ENCODE data around the gene RAB1A.
"Not testable (repeated sequence)": the region's sequence is repeated elsewhere in the genome, so short reads cannot be mapped to it uniquely, and the experiment has no call there.

RAB1A gene

DNA sequence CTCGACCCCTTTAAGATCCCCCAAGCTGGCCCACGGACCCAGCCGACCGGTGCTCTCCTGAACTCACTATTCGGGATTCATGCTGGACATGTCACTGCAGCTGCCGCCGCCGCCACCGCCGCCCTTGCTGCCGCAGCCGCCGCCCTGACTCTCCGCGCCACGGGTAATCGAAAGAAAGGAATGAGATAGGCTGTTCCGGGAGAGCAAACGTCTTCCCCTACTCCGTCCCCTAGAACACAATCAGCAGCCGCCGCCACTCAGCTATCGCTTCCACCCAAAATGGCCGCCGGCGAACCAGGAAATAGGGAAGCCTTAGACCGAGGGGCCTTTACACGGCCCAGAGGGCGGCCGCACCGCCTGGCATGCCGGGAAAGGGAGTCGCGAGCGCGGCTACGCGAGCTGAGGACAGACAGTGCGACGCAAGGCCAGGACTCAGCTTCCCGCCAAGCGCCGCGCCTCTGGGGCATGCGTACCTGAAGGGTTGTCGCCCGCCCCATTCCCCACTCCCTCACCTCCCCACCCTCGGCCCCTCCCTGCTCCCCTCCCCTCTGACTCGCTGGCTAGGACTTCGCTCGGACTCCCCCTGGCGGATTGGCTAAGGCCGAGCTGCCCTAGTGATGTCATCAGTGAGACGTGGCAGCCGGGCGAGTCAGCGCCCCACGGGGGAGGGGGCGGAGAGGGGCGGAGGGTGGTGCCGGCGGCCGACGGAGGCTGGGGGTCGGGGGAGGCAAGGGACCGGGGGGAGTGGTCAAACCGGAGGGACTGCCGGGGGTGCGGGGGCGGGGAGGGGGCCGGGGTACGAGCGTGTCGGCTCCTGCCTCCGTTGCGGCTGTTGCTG, at the start of gene RAB1A:
RAB1A (minus strand) TSS at position 281 of the 838 bp plus-strand sequence; CDS start at position 90, 191 bp downstream.
- peak; percentile 99 for DNase-seq (ENCODE audit: low read depth, low spot score)
- peak within 1 kb of the TSS; percentile 91 for H3K27ac ChIP-seq

DNA sequence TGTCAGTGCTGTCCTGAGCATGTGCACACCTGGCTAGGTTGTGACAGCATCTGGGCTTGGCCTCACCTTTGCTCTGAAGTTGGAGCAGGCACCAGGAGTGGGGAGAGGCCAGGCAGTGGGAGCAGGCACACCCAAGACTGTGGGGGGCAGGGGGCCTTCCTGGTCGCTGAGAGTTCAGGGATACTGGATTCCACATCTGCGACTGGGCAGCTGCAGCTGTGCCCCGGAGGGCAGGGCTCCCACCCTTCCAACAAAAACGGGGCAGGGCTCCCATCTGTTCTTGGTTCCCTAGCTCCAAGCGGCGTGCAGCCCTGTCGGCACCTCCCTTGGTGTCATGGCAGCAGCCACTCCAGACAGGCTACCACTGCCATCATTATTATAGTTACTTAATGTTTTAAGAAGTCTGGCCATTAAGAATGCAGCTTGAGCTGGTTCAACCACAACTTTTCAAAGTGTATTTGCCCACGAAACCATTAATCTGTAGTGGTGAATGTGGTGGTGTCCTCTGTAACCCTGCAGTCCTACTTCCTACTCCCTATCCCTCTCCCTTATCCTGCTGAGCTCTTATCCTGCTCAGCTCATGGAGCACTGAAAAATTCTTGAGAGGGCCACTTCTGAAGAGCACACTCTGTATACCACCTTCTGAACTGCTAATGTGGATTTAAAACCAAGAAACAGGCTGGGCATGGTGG, 48.0 kb upstream of the RAB1A start:
- DNase-seq (ENCODE audit: low read depth, low spot score): no peak
- no peak overlapping the region for H3K27ac ChIP-seq

DNA sequence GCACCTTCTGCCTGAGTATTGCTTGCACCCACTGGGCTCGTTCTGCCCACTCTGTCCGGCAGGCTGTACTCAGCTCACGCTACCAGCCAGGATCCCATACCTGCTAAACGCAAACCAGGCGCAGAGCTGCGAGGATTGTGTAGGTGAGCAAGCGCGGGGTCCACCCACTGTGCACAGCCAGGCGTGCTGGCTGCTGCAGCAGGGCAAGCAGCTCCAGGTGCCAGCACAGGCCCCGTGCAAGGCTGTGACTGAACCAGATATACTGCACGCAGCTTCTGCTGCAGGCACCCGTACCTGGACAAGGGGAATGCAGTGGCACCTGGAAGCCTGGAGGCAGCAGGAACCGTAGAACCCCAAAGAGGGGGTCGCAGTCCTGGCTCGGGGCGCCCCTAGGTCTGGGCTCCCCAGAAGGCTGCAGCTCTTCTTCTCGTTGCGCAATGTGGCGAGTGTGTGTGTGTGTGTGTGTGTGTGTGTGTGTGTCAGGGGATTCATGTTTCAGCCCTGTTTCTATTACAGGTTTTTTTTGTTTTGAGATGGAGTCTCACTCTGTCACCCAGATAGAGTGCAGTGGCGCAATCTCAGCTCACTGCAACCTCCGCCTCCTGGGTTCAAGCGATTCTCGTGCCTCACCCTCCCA, 46.1 kb upstream of the RAB1A start:
- DNase-seq (ENCODE audit: low read depth, low spot score): no peak

DNA sequence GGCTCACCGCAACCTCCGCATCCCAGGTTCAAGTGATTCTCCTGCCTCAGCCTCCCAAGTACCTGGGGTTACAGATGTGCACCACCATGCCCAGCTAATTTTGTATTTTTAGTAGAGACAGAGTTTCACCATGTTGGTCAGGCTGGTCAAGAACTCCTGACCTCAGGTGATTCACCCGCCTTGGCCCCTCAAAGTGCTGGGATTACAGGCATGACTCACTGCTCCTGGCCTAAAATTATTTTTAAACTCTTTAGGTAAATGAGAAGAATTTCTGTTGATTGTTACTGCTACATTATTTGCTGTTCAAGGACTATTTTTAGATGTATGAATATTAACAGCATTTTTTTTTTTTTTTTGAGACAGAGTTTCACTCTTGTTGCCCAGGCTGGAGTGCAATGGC, 44.1 kb upstream of the RAB1A start:
- not testable (repeated sequence) for H3K27ac ChIP-seq

More for the DNA sequence above, 46.1 kb upstream of the RAB1A start:
- no peak overlapping the region for H3K27ac ChIP-seq

DNA sequence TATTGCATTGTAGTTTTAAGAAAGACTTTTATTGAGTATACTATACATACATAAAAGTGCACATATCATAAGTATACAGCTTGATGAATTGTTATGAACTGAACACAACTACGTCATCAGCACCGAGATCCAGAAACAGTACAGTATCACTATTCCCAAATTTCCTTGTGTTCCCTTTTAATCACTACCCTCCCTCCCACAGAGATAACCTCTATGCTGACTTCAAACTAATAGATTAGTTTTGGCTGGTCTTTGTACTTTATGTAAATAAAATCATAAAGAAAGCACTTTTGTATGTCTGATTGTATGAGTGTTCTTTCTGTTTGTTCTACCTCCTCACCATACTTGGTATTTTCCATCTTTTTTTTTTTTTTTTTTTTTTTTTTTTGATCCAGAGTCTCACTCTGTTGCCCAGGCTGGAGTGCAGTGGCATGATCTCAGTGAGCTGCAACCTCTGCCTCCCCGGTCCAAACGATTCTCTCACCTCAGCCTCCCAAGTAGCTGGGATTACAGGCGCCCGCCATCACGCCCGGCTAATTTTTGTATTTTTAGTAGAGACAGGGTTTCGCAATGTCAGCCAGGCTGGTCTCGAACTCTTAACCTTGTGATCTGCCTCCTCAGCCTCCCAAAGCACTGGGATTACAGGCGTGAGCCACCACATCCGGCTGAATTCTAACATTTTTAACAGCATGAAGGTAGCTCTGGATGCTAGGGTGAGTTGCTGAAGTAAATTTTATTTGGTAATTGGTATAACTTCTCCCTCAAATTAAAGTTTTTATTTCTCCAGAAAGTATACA, 43.3 kb upstream of the RAB1A start:
- no peak for DNase-seq (ENCODE audit: low read depth, low spot score)
- H3K27ac ChIP-seq: no peak overlapping the region

More for the DNA sequence above, 44.1 kb upstream of the RAB1A start:
- not testable (repeated sequence) for DNase-seq (ENCODE audit: low read depth, low spot score)

DNA sequence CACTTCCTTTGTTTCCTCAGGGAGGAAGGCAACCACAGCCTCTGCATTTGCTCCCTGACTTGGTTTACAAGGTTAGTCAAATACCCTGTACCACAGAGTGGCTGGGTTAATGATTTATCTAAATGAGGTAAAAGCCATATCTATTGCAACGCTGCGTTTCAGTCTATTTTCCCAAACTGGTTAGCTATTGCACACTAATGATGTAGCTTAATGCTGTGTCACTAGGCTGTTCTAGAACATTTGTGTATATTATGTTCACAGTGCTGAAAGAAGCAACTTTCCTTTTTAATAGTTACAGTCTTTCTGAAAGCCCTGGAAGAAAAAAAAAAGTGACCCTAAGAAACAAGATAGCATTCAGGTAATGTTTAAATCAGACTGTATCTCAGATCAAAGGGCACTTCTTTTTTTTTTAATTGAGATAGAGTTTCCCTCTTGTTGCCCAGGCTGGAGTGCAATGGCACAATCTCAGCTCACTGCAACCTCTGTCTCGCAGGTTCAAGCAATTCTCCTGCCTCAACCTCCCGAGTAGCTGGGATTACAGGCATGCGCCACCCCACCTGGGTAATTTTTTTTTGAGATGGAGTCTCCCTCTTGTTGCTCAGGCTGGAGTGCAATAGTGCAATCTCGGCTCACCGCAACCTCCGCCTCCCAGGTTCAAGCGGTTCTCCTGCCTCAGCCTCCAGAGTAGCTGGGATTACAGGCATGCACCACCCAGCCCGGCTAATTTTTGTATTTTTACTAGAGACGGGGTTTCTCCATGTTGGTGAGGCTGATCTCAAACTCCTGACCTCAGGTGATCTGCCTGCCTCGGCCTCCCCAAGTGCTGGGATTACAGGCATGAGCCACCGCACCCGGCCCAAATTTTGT, 40.9 kb upstream of the RAB1A start:
- not testable (repeated sequence) for H3K27ac ChIP-seq; DNase-seq (ENCODE audit: low read depth, low spot score)

DNA sequence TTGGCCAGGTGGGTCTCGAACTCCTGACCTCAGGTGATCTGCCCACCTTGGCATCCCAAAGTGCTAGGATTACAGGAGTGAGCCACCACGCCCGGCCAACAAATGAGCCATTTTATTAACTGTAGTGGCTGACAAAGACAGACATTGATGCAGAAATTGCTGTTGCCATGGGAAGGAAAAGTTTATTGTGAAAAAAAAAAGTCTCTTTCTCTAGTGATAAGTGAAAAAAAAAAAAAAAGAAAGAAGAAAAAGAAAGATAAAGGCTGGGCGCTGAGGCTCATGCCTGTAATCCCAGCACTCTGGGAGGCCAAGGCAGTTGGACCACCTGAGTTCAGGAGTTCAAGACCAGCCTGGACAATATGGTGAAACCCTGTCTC, 39.8 kb upstream of the RAB1A start:
- DNase-seq (ENCODE audit: low read depth, low spot score): no peak
- no peak overlapping the region for H3K27ac ChIP-seq

DNA sequence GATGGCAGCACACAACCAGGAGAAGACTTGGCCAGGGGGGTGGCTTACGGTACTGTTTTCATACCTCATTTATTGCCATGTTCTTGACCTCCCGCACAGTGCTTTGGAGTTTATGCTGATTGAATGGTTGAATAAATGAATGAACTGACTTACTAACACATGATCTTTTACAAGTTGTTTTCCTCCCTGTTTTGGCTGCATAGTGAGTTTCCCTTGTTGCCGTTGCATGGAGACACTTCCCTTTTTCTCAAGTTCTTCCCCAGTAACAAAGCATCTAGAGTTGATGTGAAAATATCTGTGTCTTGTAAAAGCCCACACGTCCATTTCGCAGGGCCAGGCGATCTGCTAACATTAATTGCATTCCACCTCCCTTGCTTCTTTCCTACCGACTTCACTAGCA, 35.7 kb upstream of the RAB1A start:
- no peak overlapping the region for H3K27ac ChIP-seq
- no peak for DNase-seq (ENCODE audit: low read depth, low spot score)

DNA sequence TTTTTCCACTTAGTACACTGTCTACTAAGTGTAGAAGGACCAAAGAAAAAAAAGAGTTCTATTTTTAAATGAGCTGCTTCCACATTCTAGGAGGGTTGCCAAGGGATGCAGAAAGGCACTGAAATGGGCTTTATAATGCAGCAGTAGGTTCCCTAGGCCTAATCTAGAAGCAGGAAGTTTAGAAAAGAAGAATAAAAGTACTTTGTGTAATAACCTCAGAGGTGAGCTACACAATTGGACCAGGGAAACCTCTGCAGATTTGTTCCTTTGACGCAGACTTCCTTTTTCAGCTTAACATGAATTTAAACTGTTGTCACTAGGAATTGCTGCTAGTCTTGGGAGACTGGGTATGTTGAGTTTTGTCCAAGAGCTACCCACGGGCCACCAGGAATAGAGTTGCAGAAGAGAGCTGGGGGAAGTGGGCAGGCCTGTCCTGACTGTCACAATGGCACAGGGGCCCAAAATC, 34.6 kb upstream of the RAB1A start:
- H3K27ac ChIP-seq: no peak overlapping the region
- DNase-seq (ENCODE audit: low read depth, low spot score): no peak

DNA sequence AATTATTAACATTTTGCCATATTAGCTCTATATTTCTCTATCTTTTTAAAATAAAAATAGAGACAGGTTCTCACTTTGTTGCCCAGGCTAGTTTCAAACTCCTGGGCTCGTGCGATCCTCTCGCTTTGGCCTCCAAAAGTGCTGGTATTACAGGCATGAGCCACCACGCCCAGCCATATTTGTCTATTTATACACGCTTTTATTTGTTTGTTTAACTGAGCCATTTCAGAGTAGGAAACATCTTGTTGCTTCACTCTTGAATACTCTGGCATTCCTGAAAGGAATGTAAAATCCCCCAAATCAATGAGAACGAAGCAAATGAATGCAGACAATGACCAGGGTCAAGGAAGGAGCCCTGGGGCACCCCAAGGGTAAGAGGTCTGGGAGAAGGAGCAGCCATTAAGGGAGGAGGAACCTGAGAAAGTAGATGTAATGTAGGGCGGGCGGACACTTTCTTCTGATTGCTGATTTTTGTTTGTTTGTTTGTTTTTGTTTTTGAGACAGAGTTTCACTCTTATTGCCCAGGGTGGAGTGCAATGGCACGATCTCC, 31.7 kb upstream of the RAB1A start:
- no peak for DNase-seq (ENCODE audit: low read depth, low spot score)
- no peak overlapping the region for H3K27ac ChIP-seq

DNA sequence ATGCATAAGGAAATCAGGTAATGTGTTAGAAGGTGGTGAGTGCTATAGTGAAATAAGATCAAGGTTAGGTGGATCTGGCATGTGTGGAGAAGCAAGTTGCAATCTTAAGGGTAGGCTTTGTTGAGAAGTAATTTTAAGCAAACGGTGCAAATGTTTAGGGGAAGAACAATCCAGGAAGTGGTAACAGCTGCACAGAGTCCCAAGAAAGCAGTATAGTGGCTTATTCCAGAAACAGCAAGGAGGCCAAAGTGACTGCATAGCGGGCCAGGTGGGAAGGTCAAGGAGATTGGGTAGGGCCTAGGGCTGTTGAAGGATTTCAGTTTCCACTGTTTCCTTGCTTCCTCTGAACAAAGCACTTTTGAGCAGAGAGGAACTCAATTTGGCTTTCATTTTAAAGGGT, 30.0 kb upstream of the RAB1A start:
- DNase-seq (ENCODE audit: low read depth, low spot score): no peak
- no peak overlapping the region for H3K27ac ChIP-seq

DNA sequence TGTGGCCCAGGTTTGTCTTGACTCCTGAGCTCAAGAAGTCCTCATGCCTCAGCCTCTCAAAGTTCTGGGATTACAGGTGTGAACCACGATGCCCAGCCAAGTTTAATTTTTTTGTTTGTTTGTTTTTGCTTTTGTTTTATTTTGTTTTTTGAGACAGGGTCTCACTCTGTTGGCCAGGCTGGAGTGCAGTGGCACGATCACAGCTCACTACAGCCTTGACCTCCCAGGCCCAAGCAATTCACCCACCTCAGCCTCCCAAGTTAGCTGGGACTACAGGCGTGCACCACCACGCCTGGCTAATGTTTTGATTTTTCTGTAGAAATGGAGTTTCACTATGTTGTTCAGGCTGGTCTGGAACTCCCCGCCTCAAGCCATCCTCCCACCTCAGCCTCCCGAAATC, 29.4 kb upstream of the RAB1A start:
- no peak for DNase-seq (ENCODE audit: low read depth, low spot score)

DNA sequence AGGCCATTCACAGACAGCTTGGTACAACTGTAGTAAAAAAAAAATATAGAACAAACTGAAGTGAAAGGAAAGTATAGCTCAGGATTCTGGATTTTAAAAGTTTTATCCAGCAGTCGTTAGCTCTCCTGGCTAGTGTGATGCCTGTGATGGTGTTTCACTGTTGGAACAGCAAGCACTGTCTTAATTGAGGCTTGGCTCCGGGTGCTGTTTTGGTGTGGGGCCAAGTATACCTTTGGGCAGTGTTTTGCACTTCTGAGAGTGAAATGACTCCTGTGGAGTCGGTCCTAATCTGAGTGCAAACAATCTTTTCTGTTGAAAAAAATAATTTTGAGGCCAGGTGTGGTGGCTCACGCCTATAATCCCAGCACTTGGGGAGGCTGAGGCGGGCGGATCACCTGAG, 28.7 kb upstream of the RAB1A start:
- no peak for DNase-seq (ENCODE audit: low read depth, low spot score)
- no peak overlapping the region for H3K27ac ChIP-seq

More for the DNA sequence above, 29.4 kb upstream of the RAB1A start:
- no peak overlapping the region for H3K27ac ChIP-seq

DNA sequence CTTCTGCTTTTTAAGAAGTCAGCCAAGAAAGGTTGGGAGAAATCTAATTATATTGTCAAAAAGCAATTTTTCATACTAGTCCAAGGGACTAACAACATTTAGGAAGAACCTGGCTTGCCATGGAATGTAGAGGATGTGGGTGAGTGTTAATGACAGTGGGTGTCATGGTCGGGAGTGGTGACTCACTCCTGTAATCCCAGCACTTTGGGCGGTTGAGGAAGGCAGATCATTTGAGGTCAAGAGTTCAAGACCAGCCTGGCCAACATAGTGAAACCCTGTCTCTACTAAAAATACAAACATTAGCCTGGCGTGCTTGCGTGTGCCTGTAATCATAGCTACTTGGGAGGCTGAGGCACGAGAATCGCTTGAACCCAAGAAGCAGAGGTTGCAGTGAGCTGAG, 27.9 kb upstream of the RAB1A start:
- DNase-seq (ENCODE audit: low read depth, low spot score); H3K27ac ChIP-seq: not testable (repeated sequence)

DNA sequence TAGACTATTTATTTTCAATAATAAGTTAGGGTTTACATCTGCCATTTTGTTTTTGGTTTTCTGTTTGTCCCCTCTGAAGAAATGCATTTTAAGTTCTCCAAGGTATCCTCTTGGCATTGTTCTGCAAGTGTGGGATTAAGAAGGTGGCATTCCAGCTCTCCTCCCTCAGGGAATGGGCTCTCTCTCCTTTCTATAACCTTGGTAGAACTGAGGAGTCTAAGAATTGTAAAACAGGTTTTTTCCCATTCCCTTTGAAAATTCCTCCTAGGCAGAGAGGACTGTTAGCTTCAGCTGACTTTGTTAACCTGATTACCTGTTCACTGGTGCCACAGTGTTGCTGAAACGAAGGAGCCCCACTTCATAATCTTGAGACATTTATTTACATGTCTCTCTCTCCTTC, 26.1 kb upstream of the RAB1A start:
- no peak for DNase-seq (ENCODE audit: low read depth, low spot score)
- H3K27ac ChIP-seq: no peak overlapping the region

DNA sequence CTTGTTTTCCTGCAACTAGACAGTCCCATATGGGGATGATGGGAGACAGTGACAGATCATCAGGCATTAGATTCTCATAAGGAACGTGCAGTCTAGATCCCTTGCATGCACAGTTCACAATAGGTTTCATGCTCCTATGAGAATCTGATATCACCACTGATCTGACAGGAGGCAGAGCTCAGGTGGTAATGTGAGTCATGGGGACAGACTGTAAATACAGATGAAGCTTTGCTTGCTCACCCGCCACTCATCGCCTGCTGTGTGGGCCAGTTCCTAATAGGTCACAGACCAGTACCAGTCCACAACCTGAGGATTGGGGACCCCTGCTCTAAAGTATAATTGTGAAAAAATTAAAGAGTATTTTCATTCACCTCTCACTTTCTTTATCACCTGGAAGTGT, 23.6 kb upstream of the RAB1A start:
- no peak overlapping the region for H3K27ac ChIP-seq
- peak; percentile 61 for DNase-seq (ENCODE audit: low read depth, low spot score)

DNA sequence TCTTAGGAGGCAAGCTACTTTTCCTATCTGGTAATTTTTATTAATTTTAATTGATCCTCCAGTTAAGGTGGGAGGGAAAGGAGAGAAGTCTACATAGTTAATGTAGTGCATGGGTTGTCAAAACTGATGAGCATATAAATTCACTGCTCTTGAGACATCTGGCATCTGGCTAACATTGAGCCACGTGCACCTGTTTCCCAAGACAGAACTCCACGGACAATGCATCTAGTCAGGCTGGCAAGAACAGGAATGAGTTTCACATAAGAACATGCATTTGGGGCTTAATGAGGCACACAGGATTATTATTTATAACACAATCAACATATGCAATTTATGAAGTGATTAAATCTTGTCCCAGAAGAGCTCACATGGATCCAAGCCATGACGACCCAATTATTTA, 16.2 kb upstream of the RAB1A start:
- no peak overlapping the region for H3K27ac ChIP-seq
- DNase-seq (ENCODE audit: low read depth, low spot score): no peak

DNA sequence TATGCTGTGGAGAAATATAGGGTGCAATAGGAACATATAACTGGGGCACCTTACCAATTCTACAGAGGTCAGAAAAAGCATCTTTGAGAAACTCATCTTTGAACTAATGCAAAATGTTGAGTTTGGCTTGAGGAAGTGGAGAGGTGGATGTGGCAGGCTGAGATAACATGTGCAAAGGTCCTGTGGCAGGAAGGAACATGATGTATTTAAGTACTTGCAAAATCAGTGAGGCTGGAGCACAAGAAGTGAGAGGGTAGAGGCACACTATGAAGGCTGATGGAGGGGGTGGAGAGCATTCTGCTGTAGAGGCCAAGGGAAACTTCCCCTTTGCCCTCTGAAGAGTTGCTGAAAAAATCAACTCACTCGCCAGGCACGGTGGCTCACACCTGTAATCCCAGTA, 14.7 kb upstream of the RAB1A start:
- no peak for DNase-seq (ENCODE audit: low read depth, low spot score)
- H3K27ac ChIP-seq: no peak overlapping the region

DNA sequence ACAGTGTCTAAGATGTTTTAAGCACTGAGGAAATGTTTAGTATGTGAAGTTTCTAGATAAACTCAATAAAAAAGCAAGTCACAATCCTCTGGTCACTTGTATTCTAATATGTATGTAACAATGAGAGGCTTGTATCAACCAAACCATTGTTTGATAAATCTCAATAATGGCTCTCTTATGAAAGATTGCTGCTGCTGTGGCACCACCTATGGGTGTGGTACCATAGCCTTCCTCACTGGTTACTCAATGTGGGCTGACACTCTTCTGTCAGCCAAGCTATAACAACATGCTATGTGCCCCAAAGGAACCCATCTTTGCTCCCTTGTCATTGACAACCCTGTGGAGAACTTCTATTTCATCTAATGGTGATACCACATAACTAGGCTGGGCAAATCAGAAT, 12.6 kb upstream of the RAB1A start:
- no peak overlapping the region for H3K27ac ChIP-seq
- DNase-seq (ENCODE audit: low read depth, low spot score): no peak

Data from epithelial cell of prostate (primary cell).